GM18520 (cell line): ENCODE results near the gene GPX3.

ENCODE experiments used
- ATAC-seq: cut with Tn5 transposase; IDR thresholded peaks from one replicate; pipeline ENCODE4 v1.9.1; 2021; ENCODE audit not compliant: unreplicated experiment

The GPX3 gene, protein sequence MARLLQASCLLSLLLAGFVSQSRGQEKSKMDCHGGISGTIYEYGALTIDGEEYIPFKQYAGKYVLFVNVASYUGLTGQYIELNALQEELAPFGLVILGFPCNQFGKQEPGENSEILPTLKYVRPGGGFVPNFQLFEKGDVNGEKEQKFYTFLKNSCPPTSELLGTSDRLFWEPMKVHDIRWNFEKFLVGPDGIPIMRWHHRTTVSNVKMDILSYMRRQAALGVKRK

DNA sequence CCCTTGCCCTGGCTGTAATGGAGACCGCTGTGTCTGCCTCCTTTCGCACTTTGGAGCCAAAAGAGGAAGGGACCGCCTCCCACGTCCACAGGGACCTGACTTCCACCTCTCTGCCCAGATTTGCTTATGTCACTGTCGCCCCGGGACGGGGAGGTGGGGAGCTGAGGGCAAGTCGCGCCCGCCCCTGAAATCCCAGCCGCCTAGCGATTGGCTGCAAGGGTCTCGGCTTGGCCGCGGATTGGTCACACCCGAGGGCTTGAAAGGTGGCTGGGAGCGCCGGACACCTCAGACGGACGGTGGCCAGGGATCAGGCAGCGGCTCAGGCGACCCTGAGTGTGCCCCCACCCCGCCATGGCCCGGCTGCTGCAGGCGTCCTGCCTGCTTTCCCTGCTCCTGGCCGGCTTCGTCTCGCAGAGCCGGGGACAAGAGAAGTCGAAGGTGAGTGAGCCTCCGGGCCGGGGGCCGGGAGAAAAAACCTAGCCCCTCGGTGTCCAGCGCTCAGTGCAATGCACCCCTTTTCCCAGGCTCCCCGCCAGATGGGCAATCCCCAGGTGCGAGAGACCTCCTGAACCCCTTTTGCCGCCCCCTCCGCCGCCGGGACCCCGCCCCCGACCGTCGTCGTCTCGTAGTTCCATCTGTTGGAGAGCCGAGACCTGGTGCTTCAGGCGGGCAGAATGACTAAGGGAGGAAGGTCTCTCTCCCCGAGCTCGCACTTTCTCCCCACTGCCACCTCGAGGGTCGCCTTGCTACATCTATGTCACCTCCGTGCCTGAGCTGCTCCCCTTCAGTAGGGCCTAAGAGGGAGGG, at the start of gene GPX3:
TSS of gene GPX3 (plus strand) at position 288 of the 807 bp plus-strand sequence. CDS start at position 352, 64 bp downstream.
- no peak for ATAC-seq

DNA sequence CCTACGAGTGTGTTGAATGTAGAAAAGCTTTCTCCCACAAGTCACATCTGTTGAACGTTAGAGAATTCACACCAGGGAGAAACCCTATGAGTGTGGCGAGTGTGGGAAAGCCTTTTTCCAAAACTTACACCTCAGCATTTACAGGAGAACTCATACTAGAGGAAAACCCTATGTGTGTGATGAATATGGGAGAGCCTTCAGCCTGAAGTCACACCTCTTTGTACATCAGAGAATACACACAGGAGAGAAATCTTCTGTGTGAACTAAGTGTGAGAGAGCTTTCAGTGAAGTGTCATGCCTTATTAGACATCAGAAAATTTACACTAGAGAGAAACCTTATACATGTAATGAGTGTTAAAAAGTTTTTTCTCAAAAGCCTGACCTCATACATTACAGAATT, 41.8 kb upstream of the GPX3 start:
- ATAC-seq: no peak

DNA sequence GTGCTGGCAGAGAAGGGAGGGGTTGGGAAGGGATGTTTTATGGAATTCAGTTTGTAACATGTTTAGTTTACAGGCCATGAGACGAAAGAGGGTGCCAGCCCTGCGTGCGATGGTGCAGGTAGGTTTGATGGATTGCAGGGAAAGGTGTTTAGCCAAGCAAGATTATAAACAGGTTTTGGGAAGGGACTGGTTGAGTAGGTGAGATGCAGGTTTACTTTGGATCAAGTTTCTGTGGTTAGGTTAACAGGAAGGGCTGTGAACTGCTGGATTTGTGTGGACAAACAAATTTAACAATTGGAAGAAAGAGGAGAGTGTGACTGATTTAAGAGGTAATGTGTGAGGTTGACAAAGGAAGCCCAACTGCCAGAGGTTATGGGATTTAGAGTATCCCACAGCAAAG, 32.6 kb upstream of the GPX3 start:
- no peak for ATAC-seq

DNA sequence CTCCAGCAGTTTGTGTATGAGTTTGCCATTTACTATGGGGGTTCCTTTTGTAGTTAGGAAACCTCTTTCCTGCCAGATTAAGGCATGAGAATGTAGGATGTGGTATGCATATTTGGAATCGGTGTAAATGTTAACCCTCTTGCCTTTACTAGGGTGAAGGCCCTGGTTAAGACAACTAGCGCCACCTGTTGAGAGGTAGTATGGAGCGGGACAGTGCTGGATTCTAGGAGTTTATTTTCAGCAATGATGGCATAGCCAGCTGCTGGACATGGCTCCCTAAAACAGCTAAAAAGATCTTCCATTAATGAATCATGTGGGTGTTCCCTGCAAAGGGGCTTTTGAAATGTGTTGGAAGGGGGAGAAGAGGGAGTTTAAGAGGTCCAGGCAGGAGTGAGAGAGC, 30.7 kb upstream of the GPX3 start:
- ATAC-seq: no peak

DNA sequence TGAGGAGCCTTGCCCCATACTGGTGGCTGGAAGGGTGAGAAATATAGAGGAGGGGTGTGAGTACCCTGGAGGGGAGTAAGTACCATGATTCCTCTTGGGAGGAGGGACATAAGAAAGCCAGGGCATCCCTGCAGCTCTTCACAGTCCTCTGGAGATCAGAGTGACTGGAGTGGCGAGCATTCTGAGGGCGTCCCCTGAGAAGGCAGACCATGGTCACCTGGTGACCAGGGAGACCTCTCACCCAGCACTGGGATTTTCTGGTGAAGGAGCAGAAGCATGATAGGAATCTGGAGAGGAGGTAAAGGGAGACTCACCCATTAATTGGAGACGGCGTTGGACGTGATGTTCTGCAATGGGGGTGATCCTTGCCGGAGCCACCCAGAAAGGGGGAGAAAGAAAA, 27.7 kb upstream of the GPX3 start:
- no peak for ATAC-seq

DNA sequence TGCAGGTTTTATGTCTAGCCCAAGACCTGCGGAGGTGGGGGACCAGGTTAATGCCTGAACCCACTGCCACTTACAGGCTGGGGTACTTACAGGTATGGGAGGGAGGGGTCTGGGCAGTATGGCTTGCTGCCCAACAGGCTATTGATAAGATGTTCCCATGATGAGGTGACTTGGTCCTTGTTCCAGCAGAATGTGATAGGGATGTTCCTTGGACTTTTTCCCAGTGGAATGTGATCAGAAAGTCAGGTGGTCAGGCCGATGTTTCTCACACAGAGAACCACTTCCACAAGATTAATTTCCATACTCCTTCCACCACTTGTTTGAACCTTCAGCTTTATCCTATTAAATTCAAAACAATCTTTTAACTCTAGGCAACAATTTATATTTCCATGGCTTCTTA, 27.0 kb upstream of the GPX3 start:
- ATAC-seq: no peak

DNA sequence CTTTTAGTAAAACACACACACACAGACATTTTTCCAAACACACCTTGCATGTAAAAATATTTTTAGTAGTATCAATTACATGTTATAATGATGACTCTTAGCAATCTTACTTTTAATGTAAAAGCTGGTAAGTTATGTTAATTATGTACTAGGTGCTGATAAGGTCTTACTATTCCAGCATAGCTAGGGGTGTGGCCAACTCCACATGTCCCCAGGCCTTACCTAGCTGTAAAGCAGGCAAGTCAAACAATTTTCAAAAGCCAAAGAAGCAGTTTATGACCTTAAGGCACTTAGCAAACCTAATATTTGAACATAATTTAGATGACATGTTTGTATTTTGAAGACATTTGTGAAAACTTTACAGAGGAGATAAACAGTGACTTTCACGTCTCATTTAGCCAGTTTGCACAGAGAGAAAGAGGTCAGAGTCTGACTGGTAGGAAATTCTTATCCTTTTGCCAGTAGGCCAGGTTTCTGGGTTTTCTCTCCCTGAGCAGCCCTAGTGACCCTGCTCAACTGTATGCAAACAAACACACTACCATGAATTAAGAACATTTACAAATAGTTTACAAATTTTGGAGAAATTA, 26.5 kb upstream of the GPX3 start:
- no peak for ATAC-seq

DNA sequence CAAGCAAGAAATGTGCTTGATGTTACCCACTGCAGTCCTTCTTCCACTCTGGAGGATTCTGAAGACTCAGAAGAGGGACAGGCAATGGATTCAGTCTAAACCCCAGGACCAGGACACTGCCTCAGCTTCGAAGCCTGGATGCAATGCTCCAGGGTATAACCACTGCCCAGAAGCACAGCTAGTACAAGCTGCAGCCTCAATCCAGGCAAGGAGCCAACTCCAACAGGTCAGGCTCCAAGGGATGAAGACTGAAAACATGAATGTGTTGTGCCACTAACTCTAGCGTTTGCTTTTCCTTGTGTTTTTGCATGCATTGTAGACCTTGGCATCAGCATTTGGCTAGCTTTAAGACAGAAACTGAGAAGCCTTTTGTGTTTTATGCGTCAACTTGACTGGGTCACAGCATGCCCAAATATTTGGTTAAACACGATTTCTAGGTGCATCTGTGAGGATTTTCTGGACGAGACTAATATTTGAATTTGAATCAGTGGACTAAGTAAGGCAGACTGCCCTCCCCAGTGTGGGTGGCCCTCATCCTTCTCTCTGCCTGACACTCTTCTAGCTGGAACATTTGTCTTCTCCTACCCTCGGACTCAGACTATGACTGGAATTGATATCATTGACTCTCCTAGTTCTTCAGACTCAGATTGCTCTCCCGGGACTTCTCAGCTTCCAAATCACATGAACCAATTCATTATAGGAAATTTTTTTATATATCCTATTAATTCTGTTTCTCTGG, 20.5 kb upstream of the GPX3 start:
- ATAC-seq: no peak

DNA sequence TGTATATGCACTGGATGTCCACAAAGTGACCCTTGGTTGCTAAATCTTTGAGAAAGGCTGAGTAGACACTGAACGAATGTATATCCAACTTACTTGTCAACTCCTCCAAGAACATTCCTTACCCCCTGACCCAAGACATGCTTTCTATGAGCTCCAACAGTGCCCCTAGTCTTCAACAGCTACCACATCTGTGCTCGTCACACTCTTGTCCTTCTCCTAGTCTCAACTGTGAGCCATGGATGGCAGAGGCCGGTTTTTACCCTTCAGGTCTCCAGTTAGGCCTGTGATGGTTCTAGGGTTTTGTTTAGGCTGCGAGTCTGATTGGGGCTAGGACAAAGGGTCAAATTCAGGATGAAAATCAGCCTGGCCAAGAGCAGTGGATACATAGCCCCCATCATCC, 19.0 kb upstream of the GPX3 start:
- ATAC-seq: no peak

DNA sequence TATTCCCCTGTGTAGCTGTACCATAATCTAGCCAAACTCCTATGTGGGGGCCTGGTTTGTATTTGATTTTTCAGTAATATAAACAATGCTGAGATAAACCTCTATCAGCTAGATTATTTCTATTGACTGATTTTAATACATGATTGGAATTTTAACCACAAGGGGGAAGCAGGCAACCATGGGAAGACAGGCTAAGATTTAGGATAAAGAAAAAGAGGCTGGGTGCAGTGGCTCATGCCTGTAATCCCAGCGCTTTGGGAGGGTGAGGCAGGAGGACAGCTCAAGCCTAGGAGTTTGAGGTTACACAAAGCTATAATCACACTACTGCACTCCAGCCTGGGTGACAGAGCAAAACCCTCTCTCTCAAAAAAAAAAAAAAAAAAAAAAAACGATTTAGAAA, 18.1 kb upstream of the GPX3 start:
- ATAC-seq: no peak

DNA sequence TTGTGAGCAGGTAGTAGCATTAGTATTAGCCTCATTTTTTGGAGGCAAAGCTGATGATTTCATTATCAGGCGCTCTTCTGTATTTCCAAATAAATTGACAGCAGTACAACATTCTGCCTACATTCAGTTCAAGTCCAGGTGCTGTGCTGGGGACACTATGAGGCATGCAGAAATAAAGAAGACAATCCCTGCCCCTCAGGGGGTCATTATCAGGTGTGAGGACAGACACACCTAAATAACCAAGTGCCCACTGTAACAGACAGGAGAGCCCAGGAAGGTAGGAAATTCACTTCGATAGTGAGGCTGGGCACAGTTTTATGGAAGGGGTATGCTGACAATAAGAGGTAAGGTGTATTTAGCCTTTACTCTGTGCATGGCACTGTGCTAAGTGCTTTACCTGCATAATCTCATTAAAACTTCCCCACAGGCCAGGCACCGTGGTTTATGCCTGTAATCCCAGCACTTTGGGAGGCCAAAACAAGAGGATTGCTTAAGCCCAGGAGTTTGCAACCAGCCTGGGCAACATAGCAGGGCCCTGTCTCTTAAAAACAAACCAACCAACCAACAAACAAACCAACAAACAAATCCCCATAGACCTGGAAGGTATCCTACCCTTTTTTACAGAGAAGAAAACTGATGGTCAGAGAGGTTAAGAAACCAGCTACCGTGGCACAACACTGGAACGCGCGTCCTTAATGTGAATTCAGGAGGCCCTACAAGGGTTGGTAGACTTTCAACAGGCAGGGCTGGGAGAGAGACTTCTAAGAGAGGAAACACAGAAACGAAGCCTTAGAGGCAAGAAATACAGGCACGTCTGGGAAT, 17.5 kb upstream of the GPX3 start:
- no peak for ATAC-seq

DNA sequence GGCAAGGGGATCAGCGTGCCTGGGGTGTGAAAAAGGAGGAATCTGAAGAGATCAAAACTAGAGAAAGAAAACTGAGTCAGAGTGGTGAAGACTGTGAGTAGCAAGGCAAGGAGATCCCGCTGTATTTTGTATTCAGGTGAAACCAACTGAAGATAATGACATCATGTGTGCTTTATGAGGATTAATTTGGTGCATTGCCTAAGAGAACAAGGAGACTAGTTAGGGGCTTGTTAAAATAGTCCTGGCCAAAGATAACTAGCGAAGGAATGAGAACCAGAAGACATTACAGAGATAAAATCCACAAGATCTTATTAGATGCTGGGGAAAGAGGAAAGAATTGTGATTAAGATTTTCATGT, 16.9 kb upstream of the GPX3 start:
- ATAC-seq: no peak

DNA sequence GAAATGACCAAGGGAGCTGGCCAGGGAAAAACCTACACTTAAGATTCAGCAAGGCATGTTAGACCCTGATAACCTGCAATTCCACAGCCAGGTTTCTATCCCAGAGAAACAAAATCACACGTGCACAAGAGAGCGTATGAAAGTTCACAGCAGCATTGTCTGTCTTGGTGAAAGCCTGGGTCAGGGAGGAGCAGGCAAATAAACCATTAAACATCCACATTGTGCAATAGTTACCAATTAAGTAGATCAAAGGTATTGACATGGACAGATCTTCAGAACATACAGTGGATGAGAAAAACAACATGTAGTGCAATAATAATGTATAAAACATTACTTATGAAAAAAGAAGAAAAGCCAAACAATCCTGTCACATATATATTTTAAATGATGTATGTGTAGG, 15.9 kb upstream of the GPX3 start:
- ATAC-seq: no peak

DNA sequence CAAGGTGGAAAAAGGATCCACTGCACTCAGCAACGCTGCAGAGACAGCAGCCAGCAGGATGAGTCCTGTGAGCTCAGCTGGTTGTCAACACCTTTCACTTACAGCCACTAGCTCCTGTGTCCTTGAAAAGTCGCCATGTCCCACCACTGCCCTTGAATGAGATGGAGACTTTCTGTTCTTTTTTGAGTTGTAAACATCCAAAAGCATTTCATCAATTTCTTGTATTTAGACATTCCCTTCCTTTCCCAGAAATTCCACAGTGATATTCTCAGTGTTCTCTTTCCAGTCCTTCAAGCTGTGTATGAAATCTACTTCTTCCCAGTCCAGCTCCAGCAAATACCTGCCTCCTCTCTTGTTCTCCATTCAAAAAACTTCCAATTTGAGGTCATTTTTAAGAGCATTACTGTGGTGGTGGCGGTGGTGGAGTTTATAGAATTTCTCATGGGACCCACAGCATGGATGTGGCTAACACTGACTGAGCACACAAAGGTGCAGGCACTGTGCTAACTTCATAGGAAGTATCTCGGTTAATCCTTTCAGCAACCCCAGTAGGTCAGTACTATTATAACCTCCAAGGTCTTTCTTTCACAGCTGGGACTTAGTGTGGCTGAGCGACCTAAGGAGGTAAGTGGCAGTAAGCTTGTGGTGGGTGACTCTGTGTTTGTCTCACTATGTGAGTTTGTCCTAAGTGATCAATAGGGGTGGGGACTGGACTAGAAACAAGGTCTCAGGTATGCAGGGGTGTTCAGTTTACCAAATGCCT, 15.0 kb upstream of the GPX3 start:
- ATAC-seq: no peak

DNA sequence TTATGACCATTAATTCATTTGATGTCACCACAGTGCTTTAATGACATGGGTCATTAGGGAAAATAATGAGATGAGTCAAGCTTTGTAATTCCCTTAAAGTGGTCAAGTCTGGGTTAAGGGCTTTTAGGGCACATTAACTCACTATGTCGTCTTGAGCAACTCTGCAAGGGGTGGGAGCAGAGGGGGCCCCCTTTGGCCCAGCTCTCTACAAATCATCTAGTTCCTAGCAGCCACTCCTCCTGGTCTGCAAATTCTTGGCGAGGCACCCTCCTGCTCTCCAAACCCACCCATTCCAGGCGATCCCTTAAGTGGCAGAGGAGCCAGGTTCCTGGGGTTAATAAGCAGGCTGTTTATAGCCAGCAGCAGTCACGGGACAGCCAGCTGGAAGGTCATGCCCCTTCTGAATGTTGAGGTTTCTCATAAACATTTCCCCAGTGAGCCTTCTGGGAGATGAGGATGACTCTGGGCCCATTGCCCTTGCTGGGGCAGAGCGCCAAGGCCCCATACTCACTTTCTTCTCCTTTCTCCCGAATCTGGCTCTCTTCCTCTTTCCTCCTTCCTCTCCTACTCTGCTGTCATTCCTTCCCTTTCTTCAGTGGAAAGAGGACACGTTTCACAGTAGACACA, 14.3 kb upstream of the GPX3 start:
- ATAC-seq: no peak

DNA sequence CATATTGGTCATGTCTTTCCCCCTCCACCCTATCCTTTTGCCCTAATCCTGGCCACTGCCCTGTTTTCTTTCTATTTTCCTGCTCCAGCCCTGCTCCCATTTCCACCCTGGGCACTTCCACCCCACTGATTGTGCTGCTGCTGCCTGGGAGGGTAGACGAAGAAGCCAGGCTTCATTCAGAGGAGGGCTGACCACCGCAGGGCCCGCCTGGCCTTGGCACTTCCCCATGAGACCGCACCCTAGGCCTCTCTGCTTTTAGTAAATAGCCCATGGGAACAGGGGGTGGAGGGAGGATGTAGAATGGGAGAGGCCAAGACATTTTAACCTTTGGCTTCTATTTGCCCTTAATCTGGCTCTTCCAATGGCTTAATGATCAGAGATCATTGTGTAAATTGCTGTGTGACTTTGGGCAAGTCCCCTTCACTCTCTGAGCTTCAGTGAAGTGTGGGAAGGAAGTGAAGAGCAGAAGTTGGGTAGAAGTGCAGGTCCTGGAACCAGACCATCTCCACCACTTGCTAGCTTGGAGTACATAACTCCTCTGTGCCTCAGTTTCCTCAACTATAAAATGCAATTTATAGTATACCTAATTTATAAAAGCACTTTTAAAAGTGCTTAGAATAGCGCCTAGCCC, 13.6 kb upstream of the GPX3 start:
- no peak for ATAC-seq

DNA sequence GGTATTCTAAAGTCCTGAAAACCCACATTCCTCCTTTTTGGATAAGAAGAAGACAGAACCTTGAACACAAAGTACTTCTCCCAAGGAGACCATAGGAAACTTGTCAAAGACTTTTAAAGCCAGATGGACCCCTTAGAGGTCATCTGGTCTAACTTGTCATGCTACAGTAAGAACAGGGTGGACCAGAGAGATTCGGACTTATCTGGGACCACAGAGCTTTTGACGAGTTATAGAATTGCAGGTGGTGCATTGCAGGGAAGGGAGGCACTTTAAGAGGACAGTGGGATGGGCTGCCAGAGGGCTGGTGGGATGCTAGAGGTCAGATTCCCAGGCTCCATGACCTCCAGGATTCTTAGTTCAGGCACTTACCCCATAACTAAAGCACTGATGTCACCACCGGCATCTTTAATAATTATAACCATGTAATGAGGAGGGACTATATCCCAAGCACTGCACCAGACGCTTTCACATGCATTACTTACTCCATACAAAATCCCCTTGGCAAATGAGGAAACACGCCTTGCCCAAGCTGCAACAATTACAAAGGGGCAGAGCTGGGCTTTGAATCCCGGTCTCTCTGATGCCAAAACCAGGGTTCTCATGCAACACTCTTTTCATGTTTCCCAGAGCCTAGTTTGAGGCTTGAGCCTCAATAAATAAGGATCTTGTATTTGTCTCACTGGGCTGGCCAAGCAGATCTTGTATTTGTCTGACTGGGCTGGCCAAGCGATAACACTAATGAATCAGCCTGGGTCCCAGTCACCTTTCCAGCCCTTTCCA, 12.8 kb upstream of the GPX3 start:
- no peak for ATAC-seq

DNA sequence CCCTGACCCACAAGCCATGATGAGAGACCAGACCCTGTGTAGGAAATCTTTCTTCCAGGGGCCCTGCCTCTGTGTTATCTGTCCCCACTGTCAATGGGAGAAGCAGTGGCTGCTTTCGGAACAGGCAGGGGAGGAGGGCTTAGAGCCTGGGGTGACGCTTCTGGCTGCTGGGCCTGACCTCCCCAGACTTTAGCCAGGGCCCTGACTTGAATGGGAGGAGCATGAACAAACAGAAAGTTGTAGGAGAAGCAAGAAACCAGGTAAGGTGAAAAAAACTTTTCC, 12.2 kb upstream of the GPX3 start:
- no peak for ATAC-seq

DNA sequence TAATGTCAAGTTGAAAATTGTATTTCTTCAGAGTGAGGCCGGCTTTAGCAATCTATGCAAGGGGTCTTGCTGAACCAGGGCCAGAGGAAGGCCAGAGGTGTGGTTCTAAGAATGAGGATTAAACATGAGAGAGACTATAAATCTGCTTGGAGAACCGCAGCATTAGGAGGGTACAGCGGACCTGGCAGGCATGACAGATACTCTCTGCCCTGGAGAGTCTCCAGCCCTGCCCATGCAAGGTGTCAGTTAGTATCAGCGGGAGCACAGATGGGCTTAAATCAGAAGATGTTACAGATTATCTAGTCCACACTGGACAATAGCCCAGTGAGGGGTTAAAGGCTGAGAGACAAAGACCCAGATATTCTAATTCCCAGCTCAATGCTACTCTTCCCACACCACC, 11.5 kb upstream of the GPX3 start:
- ATAC-seq: no peak
